ENCODE measurements around the gene HSD17B8.

The HSD17B8 gene

DNA sequence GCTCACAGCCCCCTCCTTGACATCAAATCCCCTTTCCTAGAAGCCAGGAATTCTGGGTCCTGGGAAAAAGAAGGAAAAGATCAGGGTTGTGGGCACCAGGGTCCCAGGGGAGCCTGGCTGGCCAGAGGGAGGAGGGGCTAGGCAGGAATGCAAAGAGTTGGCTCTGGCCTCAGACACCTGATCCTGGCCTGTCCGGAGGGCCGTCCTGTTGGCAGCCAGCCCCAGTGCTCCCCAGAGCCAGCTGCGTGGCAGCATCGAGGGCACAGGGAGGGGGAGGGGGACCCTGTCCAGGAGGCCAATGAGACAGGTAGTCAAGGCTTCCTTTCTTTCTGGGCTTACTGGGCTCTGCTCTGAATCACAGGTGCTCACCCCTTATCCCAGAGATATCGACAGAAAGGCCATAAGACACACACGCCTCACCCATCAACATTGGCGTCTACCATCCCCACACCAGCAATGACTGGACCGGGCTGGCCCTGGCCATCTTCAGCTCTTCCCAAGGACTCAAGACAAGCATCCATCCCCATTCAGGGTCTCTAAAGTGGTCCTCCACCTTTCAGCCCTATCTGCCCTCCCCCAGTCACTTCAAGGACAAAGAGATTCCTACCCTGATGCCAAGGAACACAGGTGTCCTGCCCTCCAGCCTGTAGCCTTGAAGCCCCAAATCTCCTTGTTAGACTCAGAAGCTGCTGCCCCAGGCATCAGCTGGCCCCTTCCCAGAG lies 12.9 kb upstream of the HSD17B8 start:
- no peak for DNase-seq (ENCODE audit: low read depth in 2 of 2)
- TF ChIP-seq, protein P1, sequence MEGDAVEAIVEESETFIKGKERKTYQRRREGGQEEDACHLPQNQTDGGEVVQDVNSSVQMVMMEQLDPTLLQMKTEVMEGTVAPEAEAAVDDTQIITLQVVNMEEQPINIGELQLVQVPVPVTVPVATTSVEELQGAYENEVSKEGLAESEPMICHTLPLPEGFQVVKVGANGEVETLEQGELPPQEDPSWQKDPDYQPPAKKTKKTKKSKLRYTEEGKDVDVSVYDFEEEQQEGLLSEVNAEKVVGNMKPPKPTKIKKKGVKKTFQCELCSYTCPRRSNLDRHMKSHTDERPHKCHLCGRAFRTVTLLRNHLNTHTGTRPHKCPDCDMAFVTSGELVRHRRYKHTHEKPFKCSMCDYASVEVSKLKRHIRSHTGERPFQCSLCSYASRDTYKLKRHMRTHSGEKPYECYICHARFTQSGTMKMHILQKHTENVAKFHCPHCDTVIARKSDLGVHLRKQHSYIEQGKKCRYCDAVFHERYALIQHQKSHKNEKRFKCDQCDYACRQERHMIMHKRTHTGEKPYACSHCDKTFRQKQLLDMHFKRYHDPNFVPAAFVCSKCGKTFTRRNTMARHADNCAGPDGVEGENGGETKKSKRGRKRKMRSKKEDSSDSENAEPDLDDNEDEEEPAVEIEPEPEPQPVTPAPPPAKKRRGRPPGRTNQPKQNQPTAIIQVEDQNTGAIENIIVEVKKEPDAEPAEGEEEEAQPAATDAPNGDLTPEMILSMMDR (IDR thresholded peaks at IDR 0.05; ENCODE audit: low read depth, low read length), result no peak
- H3K4me3 ChIP-seq (replicated peaks in 1 of 2; ENCODE audit: low read depth in 2 of 2, low read length in 2 of 2), result no peak overlapping the region

GRCh38 chr6:33192105-33192646 lies 12.3 kb upstream of the HSD17B8 start, which contains the start of gene COL11A2:
Gene COL11A2 (minus strand): TSS chr6:33192467. CDS start chr6:33192240, 227 bp downstream.
- H3K4me3 ChIP-seq (replicated peaks in 1 of 2; ENCODE audit: low read depth in 2 of 2, low read length in 2 of 2), result peak within 1 kb of the TSS in 1 of 2 donors; percentile 36
- TF ChIP-seq, protein P1 (IDR thresholded peaks at IDR 0.05; ENCODE audit: low read depth, low read length), result no peak
- no peak for DNase-seq (ENCODE audit: low read depth in 2 of 2)

- H3K4me3 ChIP-seq (replicated peaks in 1 of 2; ENCODE audit: low read depth in 2 of 2, low read length in 2 of 2), result peak overlapping the region in 1 of 2 donors; percentile 36
- TF ChIP-seq, protein P1 (IDR thresholded peaks at IDR 0.05; ENCODE audit: low read depth, low read length), result no peak
- no peak for DNase-seq (ENCODE audit: low read depth in 2 of 2)
Observed at GRCh38 chr6:33192671-33193602, 11.5 kb upstream of the HSD17B8 start.

- TF ChIP-seq, protein P1 (IDR thresholded peaks at IDR 0.05; ENCODE audit: low read depth, low read length), result no peak
- H3K4me3 ChIP-seq (replicated peaks in 1 of 2; ENCODE audit: low read depth in 2 of 2, low read length in 2 of 2), result no peak overlapping the region
- no peak for DNase-seq (ENCODE audit: low read depth in 2 of 2)
Observed at GRCh38 chr6:33193619-33194018, 10.8 kb upstream of the HSD17B8 start.

DNA sequence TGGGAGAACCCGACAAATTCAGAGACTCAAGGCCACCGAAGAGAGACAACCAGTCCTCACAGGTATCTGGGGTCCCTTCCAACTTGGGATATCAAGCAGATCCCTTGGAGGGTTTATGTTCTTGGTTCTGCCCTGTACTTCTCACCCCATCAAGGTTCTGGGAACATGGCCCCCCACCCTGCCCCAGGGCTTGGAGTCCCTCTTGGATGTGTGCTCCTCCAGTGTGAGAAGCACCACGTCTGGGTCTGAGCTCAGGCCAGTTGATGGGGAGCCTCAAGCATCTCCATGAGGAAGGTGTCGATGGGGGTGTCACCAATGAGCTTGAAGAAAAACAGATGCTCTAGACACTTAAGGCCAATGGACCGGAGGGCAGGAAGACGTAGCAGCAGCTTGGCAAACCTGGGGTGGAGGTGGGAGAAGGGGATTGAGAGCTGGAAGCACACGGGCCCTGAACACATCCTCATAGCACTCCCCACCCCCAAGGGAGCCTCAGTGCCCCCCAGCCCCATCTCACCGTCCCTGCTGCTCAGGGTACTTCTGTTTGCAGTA lies 9.9 kb upstream of the HSD17B8 start:
- no peak overlapping the region for H3K4me3 ChIP-seq (replicated peaks in 1 of 2; ENCODE audit: low read depth in 2 of 2, low read length in 2 of 2)
- TF ChIP-seq, protein P1 (IDR thresholded peaks at IDR 0.05; ENCODE audit: low read depth, low read length), result no peak
- DNase-seq (ENCODE audit: low read depth in 2 of 2), result no peak

DNA sequence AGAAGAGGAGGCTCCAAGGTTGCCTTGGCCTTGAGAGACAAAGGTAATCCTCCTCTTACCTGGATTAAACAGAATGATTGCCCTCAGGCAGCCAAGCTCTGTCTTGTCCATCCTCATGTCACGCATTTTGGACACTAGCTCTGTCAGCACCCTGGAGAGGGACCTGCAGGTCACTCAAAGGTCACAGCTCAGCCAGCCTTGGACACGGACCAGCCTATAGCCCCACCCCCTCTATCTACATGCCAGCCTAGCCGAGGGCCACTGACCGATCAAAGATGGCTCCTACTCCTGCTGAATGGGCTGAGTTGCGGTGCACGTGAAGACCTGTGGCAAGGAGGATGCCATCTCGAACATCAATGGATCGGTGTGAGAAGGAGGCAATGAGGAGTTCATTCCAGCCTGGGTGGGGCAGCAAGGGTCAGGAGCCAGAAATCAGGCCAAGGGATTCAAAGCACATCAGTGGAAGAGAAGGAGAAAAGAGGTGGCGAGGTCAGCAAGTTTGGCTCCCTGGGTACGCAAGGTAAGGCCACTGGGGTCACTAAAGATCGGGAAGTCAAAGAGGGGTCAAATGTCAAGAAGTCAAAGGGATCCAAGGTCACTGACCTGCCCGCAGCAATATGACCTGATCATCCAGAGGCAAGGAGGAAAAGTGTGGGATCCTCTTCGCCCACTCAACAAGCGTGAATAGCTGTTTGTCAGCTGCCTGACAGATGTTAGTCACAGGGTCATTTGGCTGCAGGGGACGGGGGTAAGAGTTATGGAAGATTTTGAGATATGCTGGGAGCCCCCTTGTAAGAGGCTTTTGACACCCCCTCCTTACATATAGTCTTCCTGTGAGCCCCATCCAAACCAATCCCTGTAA lies 8.9 kb upstream of the HSD17B8 start:
- TF ChIP-seq, protein P1 (IDR thresholded peaks at IDR 0.05; ENCODE audit: low read depth, low read length), result no peak
- DNase-seq (ENCODE audit: low read depth in 2 of 2), result no peak
- no peak overlapping the region for H3K4me3 ChIP-seq (replicated peaks in 1 of 2; ENCODE audit: low read depth in 2 of 2, low read length in 2 of 2)

Data from cardiac fibroblast (primary cell).